TTC549 (cell line): ENCODE results near the gene CHRNA10.

Experiments used
- FAIRE-seq: peaks from 2 replicates; lab custom pipeline; 2012; peaks lifted over from hg19 to GRCh38; lab: Jason Lieb, UNC

The CHRNA10 gene, protein sequence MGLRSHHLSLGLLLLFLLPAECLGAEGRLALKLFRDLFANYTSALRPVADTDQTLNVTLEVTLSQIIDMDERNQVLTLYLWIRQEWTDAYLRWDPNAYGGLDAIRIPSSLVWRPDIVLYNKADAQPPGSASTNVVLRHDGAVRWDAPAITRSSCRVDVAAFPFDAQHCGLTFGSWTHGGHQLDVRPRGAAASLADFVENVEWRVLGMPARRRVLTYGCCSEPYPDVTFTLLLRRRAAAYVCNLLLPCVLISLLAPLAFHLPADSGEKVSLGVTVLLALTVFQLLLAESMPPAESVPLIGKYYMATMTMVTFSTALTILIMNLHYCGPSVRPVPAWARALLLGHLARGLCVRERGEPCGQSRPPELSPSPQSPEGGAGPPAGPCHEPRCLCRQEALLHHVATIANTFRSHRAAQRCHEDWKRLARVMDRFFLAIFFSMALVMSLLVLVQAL

DNA sequence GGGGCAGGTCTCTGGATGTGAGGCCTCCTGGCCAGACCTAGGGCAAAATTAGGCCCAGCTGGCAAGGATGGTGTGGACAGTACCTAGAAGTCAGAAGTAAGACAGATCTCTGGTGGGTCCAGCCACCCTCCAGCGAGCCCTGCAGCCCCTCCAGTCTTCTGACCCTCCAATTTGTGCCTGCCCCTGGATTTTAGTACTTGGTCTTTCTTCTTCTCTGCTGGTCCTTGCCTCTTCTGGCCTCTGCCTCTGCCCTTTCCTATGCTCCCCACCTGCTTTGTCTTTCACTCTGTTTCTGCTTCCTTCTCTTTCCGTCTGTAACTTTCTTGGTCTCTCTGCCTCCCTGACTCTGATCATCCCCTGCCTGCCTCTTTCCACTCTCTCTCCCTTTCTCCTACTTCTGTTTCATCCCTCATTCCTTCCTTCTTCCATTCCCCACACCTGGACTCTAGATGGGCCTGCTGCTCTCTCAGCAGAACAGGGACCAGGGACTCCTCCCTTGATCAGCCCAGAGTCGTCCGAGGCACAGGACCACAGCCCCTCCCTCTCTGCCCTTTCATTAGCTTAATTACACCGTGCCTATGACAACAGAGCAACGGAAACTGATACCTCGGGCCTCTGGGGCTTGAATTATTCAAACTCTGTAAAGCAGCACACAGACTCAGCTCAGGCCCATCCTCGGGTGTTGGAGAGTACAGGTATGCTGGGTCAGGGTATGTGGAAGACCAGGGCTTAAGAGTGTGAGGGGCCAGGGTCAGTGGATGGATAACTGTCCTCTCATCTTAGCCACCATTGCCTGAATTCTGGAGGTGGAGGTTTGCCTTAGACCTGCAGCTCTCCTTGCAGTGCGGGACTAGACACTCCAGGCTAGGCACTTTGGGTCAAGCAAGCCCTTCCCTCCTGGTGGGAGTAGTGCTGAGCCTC, at the start of gene CHRNA10:
TSS of gene CHRNA10 (minus strand) at position 51 of the 921 bp plus-strand sequence. CDS start 72 bp downstream, outside the sequence.
- no peak for FAIRE-seq

- no peak for FAIRE-seq
Observed at GRCh38 chr11:3712274-3712673, 41.1 kb upstream of the CHRNA10 start.

DNA sequence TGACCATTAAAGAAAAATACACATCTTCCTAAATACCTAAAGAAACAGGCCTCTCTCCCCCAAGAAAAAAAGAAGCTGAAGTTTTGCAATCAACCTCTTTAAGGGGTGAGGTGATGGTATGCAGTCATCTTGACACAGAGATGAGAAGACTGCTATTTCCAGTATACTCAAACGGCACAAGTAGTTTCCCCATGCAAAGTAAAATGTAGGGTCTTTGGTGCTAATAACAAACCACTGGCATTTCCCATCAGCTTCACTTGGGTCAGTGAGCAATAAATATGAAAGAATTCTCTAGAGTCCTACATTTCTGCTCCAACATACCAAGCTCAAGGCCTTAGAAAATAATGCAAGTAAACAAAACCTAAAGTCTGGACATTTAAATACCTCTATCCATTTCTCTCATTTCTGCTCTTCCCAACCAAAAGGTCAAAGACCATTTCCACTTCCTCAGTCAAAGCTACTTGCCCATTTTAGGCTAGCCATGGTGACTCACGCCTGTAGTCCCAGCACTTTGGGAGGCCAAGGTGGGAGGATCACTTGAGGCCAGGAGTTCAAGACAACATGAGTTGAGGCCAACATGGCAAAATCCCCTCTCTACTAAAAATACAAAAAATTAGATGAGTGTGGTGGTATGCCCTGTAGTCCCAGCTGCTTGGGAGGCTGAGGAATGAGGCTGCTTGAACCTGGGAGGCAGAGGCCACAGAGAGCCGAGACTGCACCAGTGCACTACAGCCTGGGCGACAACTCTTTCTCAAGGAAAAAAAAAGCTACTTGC, 39.5 kb upstream of the CHRNA10 start:
- FAIRE-seq, result no peak

DNA sequence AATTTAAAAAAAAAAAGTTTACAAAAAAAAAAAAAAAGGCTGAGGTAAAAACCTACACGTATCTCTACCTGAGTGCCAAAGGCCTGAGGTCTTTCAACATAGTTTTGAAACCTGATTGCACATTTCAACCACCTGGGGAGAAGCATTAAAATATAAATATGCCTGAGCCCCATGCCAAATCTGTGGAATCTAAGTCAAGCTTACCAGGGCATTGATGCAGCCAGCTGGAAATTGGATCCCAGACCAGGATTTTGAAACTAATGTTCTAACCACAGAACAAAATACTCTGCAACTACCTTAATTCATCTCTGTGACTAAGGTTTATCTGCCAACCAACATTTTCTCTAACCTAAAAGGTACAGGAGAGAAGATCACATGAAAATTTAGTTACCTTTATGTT, 38.8 kb upstream of the CHRNA10 start:
- no peak for FAIRE-seq

GRCh38 chr11:3707176-3707575, 36.0 kb upstream of the CHRNA10 start:
- FAIRE-seq, result no peak

- no peak for FAIRE-seq
Observed at GRCh38 chr11:3703383-3703782, 32.2 kb upstream of the CHRNA10 start.

DNA sequence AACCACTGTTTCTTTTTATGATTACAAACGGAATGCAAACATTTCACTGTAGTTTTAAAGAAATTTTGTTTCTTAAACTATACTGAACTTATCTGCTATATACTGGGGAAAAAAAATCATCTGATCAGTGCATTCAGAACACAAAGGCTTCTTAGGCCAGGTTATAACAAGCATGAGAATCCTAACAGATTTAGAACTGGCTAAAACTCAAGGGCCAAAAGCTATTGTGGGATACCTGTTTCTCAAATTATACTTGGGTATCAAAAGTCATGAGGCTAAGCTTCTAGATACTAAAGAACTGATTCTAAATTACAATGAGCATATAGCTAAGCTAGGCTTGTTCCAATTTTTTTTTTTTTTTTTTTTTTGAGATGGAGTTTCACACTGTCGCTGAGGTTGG, 29.7 kb upstream of the CHRNA10 start:
- no peak for FAIRE-seq

DNA sequence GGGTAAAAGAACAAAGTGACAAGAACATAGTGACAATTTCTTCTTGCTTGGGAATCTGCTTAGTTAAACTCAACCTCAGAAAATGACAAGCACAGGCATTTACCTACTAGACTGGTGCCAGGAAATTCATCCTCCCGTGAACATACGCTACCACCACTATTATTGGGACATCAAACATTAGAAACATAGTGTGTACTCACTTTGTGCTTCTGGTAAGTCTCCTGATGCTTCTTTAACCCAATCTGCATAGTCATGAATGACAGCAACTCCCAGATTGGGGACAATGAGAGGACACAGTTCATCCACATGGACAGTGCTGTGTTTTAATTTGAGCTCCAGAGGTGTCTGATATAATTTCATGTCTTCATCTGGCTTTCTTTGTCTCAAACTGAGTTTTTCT, 29.2 kb upstream of the CHRNA10 start:
- no peak for FAIRE-seq

DNA sequence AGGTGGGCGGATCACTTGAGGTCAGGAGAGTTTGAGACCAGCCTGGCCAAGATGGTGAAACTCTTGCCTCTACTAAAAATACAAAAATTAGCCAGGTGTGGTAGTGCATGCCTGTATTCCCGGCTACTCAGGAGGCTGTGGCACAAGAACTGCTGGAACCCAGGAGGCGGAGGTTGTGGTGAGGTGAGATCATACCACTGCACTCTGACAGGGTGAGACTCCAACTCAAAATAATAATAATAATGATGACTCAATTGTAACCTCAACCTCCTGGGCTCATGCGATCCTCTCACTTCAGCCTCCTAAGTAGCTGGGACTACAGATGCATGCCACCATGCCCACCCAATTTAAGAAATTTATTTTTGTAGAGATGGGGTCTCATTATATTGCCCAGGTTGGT, 15.6 kb upstream of the CHRNA10 start:
- FAIRE-seq, result no peak

DNA sequence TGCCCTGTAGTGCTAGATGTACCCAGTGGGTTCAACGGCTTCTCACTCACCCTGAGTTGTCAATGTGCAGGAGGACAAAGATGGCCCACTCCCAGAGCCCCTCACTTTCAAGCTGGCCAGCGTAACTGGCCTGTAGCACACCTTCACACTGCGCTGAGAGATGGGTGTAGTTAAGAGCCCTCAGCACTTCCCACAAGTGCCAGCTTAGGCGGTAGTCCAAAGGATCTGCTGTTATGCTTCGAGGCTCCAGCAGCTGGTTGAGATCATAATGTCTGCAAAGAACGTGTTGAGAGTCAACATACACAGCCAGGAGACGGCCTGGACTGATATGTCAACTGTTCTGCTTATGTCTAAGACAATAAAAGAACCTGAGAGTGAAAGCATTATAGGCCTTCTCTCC, 14.7 kb upstream of the CHRNA10 start:
- FAIRE-seq, result no peak

GRCh38 chr11:3684819-3685172, 13.6 kb upstream of the CHRNA10 start:
- FAIRE-seq, result no peak

DNA sequence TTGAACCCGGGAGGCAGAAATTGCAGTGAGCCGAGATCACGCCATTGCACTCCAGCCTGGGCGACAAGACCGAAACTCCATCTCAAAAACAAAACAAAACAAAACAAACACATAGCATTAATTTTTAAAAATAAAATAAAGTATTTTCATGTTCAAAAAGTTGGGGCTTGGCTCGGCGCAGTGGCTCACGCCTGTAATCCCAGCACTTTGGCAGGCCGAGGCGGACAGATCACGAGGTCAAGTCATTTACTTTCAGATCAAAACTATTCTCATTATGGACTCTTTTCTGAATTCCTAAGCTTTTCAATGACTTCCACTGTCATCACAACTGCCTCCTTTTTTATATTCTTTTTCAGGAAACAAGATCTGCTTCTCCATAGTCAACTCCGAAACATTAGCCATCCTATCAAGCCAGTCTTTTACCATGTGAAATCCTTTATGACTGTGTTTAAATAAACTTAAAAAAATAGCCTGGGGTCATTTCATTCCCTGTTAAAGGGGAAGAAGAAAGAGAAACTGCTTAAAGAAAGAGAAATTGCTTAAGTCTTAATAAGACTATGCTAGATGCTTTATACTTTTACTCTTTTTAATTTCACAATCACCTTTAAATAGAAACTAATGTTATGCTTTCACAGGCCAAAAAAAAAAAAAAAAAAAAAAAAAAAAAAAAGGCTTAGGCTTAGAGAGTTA, 13.1 kb upstream of the CHRNA10 start:
- no peak for FAIRE-seq

- no peak for FAIRE-seq
Observed at GRCh38 chr11:3683039-3683438, 11.9 kb upstream of the CHRNA10 start.

GRCh38 chr11:3679077-3679476, 7.9 kb upstream of the CHRNA10 start:
- no peak for FAIRE-seq

GRCh38 chr11:3675971-3676370, 4.8 kb upstream of the CHRNA10 start:
- FAIRE-seq, result no peak

- no peak for FAIRE-seq
Observed at GRCh38 chr11:3674189-3674588, 3.0 kb upstream of the CHRNA10 start.

DNA sequence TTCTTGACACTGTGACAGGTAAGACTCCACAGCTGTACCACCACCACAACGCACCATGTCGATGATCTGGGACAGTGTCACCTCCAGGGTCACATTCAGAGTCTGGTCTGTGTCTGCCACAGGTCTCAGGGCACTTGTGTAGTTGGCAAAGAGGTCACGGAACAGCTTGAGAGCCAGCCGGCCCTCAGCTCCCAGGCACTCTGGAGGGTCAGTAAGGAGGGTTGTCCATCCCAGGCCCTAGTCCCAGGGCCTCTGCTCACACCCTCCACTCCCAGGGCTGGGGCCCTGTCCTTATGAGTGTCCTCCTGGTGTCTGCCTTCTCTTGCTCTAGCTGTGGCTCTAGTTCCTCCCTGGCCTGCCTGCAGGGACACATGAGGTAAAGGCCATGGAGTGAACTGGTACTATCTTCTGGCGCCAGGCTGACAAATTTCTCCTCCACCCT, 1.4 kb downstream of the CHRNA10 start:
- FAIRE-seq, result no peak

GRCh38 chr11:3669128-3669527, 2.1 kb downstream of the CHRNA10 start:
- FAIRE-seq, result no peak

DNA sequence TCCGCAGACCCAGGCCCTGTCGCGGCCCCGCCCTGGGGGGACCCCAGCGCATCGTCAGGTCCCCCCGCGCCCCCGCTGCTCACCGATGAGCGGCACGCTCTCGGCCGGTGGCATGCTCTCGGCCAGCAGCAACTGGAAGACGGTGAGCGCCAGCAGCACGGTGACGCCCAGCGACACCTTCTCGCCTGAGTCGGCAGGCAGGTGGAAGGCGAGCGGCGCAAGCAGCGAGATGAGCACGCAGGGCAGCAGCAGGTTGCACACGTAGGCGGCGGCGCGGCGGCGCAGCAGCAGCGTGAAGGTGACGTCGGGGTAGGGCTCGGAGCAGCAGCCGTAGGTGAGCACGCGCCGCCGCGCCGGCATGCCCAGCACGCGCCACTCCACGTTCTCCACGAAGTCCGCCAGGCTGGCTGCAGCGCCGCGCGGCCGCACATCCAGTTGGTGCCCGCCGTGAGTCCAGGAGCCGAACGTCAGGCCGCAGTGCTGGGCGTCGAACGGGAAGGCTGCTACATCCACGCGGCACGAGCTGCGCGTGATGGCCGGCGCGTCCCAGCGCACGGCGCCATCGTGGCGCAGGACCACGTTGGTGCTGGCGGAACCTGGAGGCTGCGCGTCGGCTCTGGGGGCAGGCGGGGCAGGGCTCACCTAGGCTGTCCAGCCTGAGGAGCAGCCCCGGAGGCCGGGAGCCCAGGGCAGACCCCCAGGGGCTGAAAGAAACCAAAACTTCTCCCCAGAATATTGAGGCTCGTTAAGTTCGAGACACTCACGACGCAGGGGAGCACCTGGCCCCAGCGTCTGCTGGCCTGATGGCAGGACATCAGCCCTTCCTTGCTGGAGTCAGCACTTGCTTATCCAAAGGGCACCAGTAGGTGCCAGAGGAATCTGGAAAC, 3.8 kb downstream of the CHRNA10 start:
- no peak for FAIRE-seq

GRCh38 chr11:3666023-3666530, 5.1 kb downstream of the CHRNA10 start:
- FAIRE-seq, result no peak
